K562 (cell line): ENCODE results near the gene MMP20. TPM values are rescaled to one million over a fixed set of nuclear protein-coding genes. Genes with fewer than 3 reads are reported as not detected.

Source experiments
- BRF1 ChIP-seq: IDR thresholded peaks from 3 replicates; pipeline ENCODE4 v1.6.1; 2011; ENCODE audit warnings: borderline replicate concordance, mild to moderate bottlenecking; ENCODE audit not compliant: insufficient read length; ENCODE audit errors: extremely low read depth
- FOXK2 ChIP-seq, 2 experiments: fragments of 450-650 bp; IDR thresholded peaks in 1 of 2; conservative IDR thresholded peaks in 1 of 2; 2 replicates each; pipeline ENCODE4 v1.6.1; 2016; ENCODE audit warnings: low read depth in 2 of 2, mild to moderate bottlenecking in 1 of 2
- GABPA ChIP-seq: fragments of 200-800 bp; sonication (Bioruptor generic); conservative IDR thresholded peaks from 2 replicates; pipeline ENCODE4 v1.6.1; 2016; ENCODE audit warnings: low read depth, missing genetic modification characterization, missing compliant biosample characterization
- GTF2A2 ChIP-seq: IDR thresholded peaks from 2 replicates; pipeline ENCODE4 v1.6.1; 2016; ENCODE audit warnings: mild to moderate bottlenecking, missing genetic modification characterization, missing compliant biosample characterization
- MAFF ChIP-seq: IDR thresholded peaks from 2 replicates; pipeline ENCODE4 v1.6.1; 2012; ENCODE audit warnings: low read length, improper control_type of control experiment
- MECOM ChIP-seq: fragments of 250-450 bp; sonication (Bioruptor Pico); IDR thresholded peaks from 2 replicates; pipeline ENCODE4 v1.8.0; 2022; ENCODE audit warnings: inconsistent platforms
- MEF2D ChIP-seq: conservative IDR thresholded peaks from 2 replicates; pipeline ENCODE4 v1.6.1; 2016; ENCODE audit warnings: low read depth, missing genetic modification characterization, missing compliant biosample characterization
- RBM17 ChIP-seq: fragments of 200-400 bp; formaldehyde crosslinking; IDR thresholded peaks from 2 replicates; pipeline ENCODE4 v1.6.1; 2017; ENCODE audit warnings: low read depth, mild to moderate bottlenecking, low read length, borderline replicate concordance
- SPI1 ChIP-seq: IDR thresholded peaks from 2 replicates; pipeline ENCODE4 v1.6.1; 2011; ENCODE audit warnings: low read depth, low read length, control low read depth, borderline replicate concordance
- ZNF146 ChIP-seq: IDR thresholded peaks from one replicate; pipeline ENCODE4 v1.6.1; 2018; ENCODE audit warnings: missing compliant biosample characterization; ENCODE audit not compliant: unreplicated experiment
- ZNF583 ChIP-seq: fragments of 250-450 bp; sonication (Bioruptor Pico); IDR thresholded peaks from 2 replicates; pipeline ENCODE4 v1.4.0; 2020
- ZNF717 ChIP-seq: fragments of 250-450 bp; sonication (Bioruptor Pico); IDR thresholded peaks from 2 replicates; pipeline ENCODE4 v1.5.0; 2021
- ZNF764 ChIP-seq: fragments of 250-450 bp; sonication (Bioruptor Pico); IDR thresholded peaks from 2 replicates; pipeline ENCODE4 v1.4.0; 2020; ENCODE audit warnings: low read depth, mild to moderate bottlenecking, moderate library complexity
- polyA plus RNA-seq, 8 experiments: library from polyadenylated mRNA; depleted of rRNA in 4 of 8; stranded (reverse) in 5 of 8; unstranded in 3 of 8; fragments of >200 nt; fragmentation: Nextera tagmentation in 2 of 8; fragmentation: Illumina TruSeq in 1 of 8; extraction: Ambion mirVana in 2 of 8; extraction: Trizol in 1 of 8; gene quantifications; 2 replicates each; pipeline versions ENCODE4 v1.2.1 to v1.2.3, GENCODE V29; 2011 to 2014; ENCODE audit warnings: inconsistent platforms in 1 of 8, missing spikeins in 1 of 8
- total RNA-seq, 7 experiments: library from RNA; depleted of rRNA in 6 of 7; stranded (reverse); fragments of >200 nt in 6 of 7; fragmentation: Illumina TruSeq in 2 of 7; extraction: Trizol in 2 of 7; gene quantifications; 2 replicates each; pipeline versions ENCODE4 v1.2.1 to v1.2.3, GENCODE V29; 2011 to 2021; ENCODE audit warnings: low replicate concordance in 1 of 7
- TF ChIP-seq, protein P1 (sequence below): fragments of 450-650 bp; IDR thresholded peaks from 2 replicates; pipeline ENCODE4 v1.6.1; 2016
- TF ChIP-seq, protein P2 (sequence below): sonication (generic); formaldehyde crosslinking; IDR thresholded peaks from 2 replicates; pipeline ENCODE4 v1.8.0; 2022; ENCODE audit warnings: mild to moderate bottlenecking, missing genetic modification reagents
- TF ChIP-seq, protein P3 (sequence below): fragments of 450-650 bp; formaldehyde crosslinking; IDR thresholded peaks from 2 replicates; pipeline ENCODE4 v1.4.0; 2022; ENCODE audit warnings: missing genetic modification characterization
- TF ChIP-seq, protein P4 (sequence below): IDR thresholded peaks from 2 replicates; pipeline ENCODE4 v1.6.1; 2014; ENCODE audit warnings: antibody characterized with exemption
- TF ChIP-seq, protein P5 (sequence below): fragments of 450-650 bp; IDR thresholded peaks from one replicate; pipeline ENCODE4 v1.6.1; 2018; ENCODE audit warnings: mild to moderate bottlenecking, moderate library complexity; ENCODE audit not compliant: partially characterized antibody

The MMP20 gene
- total and polyA plus RNA-seq, 9 of the 15 experiments (the other 6 are each of a cell fraction or from before 2014, with no cell fraction given) = not detected

DNA sequence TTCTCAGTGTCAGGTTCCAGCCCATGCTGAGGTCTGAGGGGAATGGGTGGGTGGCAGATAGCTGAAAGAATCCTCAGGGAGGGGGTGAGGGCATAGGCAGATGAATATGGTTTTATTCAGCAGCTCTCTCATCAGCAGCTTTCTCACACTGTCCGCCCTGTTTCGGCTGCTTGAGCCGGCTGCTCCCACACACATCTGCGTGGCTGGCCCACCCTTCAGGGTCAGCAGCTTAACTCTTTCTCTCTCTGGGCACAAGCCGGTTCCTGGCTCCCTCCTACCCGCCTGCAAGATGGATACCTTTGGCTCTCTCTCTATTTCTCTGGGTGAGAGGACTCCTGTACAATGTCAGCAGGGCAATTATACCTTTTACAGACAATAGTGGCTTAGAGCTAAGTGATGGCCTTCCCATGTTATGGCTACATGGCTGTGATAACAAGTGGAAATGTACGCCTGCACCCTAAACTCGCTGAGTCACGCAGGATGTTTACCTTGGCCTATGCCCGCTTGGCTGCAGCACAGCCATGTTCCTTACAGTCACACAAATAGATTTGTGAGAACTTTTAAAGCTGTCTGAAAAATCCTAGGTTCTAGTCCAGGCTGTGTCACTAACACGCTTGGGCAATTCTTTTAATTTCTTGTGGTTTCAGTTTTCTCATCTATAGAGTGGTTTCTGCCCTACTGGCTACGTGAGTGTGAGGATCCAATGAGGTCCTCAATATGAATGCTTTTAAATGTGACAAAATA is 4.1 kb downstream of the MMP20 start (continued):
- peak; percentile 92 for TF ChIP-seq GTF2A2 (tag)
- TF ChIP-seq, protein P1, sequence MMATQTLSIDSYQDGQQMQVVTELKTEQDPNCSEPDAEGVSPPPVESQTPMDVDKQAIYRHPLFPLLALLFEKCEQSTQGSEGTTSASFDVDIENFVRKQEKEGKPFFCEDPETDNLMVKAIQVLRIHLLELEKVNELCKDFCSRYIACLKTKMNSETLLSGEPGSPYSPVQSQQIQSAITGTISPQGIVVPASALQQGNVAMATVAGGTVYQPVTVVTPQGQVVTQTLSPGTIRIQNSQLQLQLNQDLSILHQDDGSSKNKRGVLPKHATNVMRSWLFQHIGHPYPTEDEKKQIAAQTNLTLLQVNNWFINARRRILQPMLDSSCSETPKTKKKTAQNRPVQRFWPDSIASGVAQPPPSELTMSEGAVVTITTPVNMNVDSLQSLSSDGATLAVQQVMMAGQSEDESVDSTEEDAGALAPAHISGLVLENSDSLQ = no peak
- TF ChIP-seq FOXK2 (conservative IDR thresholded peaks at IDR 0.05 in 1 of 2, IDR thresholded peaks at IDR 0.05 in 1 of 2; ENCODE audit: low read depth in 2 of 2) = peak in 1 of 2 experiments; percentile 56; a peak in 1 of 4 replicates
- TF ChIP-seq ZNF717 (CRISPR knock-in tag) = no peak
- TF ChIP-seq ZNF146 (CRISPR knock-in tag) = no peak
- TF ChIP-seq, protein P2, sequence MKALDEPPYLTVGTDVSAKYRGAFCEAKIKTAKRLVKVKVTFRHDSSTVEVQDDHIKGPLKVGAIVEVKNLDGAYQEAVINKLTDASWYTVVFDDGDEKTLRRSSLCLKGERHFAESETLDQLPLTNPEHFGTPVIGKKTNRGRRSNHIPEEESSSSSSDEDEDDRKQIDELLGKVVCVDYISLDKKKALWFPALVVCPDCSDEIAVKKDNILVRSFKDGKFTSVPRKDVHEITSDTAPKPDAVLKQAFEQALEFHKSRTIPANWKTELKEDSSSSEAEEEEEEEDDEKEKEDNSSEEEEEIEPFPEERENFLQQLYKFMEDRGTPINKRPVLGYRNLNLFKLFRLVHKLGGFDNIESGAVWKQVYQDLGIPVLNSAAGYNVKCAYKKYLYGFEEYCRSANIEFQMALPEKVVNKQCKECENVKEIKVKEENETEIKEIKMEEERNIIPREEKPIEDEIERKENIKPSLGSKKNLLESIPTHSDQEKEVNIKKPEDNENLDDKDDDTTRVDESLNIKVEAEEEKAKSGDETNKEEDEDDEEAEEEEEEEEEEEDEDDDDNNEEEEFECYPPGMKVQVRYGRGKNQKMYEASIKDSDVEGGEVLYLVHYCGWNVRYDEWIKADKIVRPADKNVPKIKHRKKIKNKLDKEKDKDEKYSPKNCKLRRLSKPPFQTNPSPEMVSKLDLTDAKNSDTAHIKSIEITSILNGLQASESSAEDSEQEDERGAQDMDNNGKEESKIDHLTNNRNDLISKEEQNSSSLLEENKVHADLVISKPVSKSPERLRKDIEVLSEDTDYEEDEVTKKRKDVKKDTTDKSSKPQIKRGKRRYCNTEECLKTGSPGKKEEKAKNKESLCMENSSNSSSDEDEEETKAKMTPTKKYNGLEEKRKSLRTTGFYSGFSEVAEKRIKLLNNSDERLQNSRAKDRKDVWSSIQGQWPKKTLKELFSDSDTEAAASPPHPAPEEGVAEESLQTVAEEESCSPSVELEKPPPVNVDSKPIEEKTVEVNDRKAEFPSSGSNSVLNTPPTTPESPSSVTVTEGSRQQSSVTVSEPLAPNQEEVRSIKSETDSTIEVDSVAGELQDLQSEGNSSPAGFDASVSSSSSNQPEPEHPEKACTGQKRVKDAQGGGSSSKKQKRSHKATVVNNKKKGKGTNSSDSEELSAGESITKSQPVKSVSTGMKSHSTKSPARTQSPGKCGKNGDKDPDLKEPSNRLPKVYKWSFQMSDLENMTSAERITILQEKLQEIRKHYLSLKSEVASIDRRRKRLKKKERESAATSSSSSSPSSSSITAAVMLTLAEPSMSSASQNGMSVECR (CRISPR knock-in tag) = no peak
- TF ChIP-seq MAFF = peak; percentile 77
- peak; percentile 64 for TF ChIP-seq GABPA
- no peak for TF ChIP-seq RBM17
- TF ChIP-seq, protein P3, sequence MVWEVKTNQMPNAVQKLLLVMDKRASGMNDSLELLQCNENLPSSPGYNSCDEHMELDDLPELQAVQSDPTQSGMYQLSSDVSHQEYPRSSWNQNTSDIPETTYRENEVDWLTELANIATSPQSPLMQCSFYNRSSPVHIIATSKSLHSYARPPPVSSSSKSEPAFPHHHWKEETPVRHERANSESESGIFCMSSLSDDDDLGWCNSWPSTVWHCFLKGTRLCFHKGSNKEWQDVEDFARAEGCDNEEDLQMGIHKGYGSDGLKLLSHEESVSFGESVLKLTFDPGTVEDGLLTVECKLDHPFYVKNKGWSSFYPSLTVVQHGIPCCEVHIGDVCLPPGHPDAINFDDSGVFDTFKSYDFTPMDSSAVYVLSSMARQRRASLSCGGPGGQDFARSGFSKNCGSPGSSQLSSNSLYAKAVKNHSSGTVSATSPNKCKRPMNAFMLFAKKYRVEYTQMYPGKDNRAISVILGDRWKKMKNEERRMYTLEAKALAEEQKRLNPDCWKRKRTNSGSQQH (CRISPR knock-in tag) = peak; percentile 90
- no peak for TF ChIP-seq BRF1
- peak; percentile 68; the same call in 1 of the 2 replicates for TF ChIP-seq MECOM (CRISPR knock-in tag)
- TF ChIP-seq SPI1 = no peak
- TF ChIP-seq, protein P4, sequence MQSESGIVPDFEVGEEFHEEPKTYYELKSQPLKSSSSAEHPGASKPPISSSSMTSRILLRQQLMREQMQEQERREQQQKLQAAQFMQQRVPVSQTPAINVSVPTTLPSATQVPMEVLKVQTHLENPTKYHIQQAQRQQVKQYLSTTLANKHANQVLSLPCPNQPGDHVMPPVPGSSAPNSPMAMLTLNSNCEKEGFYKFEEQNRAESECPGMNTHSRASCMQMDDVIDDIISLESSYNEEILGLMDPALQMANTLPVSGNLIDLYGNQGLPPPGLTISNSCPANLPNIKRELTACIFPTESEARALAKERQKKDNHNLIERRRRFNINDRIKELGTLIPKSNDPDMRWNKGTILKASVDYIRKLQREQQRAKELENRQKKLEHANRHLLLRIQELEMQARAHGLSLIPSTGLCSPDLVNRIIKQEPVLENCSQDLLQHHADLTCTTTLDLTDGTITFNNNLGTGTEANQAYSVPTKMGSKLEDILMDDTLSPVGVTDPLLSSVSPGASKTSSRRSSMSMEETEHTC = no peak
- TF ChIP-seq MEF2D (tag) = peak; percentile 92
- TF ChIP-seq ZNF583 (CRISPR knock-in tag) = peak; percentile 95
- no peak for TF ChIP-seq ZNF764
- TF ChIP-seq, protein P5, sequence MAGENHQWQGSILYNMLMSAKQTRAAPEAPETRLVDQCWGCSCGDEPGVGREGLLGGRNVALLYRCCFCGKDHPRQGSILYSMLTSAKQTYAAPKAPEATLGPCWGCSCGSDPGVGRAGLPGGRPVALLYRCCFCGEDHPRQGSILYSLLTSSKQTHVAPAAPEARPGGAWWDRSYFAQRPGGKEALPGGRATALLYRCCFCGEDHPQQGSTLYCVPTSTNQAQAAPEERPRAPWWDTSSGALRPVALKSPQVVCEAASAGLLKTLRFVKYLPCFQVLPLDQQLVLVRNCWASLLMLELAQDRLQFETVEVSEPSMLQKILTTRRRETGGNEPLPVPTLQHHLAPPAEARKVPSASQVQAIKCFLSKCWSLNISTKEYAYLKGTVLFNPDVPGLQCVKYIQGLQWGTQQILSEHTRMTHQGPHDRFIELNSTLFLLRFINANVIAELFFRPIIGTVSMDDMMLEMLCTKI = no peak
